PC-3 (cell line): Measurements from ENCODE around the gene SMG9.

Experiments
- CTCF ChIP-seq: fragments of 300-600 bp; sonication (generic); conservative IDR thresholded peaks from 2 replicates; pipeline ENCODE4 v1.5.1; 2017; ENCODE audit warnings: antibody characterized with exemption, low read depth, mild to moderate bottlenecking, low read length
- EZH2 ChIP-seq: fragments of 300-600 bp; sonication (generic); IDR thresholded peaks from one replicate; pipeline ENCODE4 v1.6.1; 2017; ENCODE audit warnings: antibody characterized with exemption, mild to moderate bottlenecking, low read length; ENCODE audit not compliant: unreplicated experiment

GRCh38 chr19:43713208-43713607, 41.6 kb downstream of the SMG9 start:
- no peak for TF ChIP-seq CTCF
- no peak for TF ChIP-seq EZH2
